Sciatic nerve (tissue), 2 donors: Measurements from ENCODE around the gene CBFA2T3. TPM values are rescaled to one million over a fixed set of nuclear protein-coding genes. Genes with fewer than 3 reads are reported as not detected.
"Not testable (repeated sequence)": the region's sequence is repeated elsewhere in the genome, so short reads cannot be mapped to it uniquely, and the experiment has no call there.

Source experiments
- ATAC-seq: fragments of 200-7000 bp; cut with Tn5 transposase; one replicate; pipeline ENCODE4 v1.9.1; 2020; ENCODE audit warnings: mild to moderate bottlenecking, moderate library complexity
- DNase-seq: peaks from one replicate; pipeline ENCODE4 v3.0.0-alpha.2; 2020; ENCODE audit warnings: low spot score
- intact Hi-C: fragments of 100-400 bp; cut with DNase I; formaldehyde crosslinking; loops from one replicate; pipeline ENCODE4 v1.14.2; 2022
- total RNA-seq: library from RNA; stranded (reverse); fragmentation: NEBNext Ultra II Directional; extraction: Animal tissue kit (Norgen Biotek cat#: 25700); gene quantifications from one replicate; pipeline ENCODE4 v1.2.1, GENCODE V29; 2021
- donor health status: DM: no; HTN: no; CAD: no.
- donor health status: DM: no; HTN: no; CAD: no.

CBFA2T3 gene
- total RNA-seq, 1 donor from 2014 or later, result 8.2 TPM

DNA sequence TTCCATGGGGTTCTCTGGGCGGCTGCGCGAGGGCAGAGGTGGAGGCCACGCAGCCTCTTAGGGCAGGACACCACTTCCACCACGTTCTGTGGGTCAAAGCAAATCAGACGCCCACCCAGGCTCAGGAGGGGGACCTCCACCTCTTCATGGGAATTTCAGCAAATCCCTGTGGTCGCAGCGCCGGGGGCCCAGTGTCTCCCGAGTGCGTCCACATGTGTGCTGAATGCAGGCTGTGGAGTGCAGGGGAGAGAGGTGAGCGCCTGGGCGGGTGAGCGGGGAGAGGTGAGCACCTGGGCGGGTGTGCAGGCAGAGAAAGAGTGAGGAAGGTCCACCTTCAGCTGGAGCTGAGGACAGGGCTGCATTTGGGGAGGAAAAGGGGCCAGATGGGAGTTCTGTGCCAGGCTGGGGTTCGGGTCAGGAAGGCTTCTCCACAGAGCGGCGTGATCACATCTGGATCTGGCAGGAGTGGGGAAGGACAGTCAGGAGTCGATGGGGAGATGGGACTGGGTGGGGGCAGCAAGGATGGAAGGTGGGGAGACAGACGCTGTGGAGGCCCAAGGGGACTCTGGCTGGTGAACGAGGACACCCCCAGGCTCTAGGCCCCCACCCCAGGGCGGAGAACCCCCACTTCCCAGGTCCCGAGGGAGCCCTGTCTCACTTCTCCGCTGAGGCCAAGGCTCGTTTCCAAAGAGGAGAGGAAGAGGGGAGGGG is 36.8 kb upstream of the CBFA2T3 start:
- intact Hi-C loops, result no loop called here
- no peak for DNase-seq
- ATAC-seq, result no peak

DNA sequence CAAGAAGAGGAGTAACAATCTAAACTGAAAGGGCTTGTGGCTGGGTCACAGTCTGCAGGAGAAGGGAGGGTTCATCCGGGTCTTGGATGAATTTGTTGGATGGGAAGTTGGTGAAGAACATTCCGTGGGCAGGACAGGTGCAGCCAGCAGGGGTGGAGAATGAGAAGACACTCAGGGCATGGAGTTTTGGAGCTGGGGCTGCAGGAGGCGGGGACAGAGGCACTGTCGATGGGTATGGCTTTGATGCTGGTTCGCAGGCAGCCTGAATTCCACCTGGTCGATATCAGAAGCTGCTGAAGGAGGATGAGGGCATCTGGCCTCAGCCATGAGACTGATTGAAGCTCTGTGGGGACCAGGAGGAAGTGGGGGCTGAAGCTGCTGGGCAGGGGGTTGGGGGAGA is 36.1 kb upstream of the CBFA2T3 start:
- ATAC-seq, result no peak
- intact Hi-C loops, result no loop called here
- DNase-seq, result no peak

DNA sequence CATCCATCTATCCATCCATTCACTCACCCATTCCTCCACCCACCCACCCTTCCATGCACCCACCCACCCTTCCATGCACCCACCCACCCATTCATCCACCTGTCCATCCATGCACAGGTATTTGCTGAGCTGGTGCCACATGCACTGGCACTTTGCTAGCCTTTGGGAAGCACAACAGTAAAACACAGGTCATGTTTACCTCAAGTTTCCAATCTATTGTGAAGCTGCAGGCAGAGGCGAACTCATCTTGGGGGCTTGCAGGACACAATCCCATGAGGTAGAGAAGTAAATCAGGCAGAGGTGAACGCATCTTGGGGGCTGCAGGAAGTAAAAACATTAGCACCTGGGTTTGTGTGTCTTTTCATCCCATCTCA is 35.6 kb upstream of the CBFA2T3 start:
- no peak for ATAC-seq
- intact Hi-C loops, result no loop called here
- no peak for DNase-seq

DNA sequence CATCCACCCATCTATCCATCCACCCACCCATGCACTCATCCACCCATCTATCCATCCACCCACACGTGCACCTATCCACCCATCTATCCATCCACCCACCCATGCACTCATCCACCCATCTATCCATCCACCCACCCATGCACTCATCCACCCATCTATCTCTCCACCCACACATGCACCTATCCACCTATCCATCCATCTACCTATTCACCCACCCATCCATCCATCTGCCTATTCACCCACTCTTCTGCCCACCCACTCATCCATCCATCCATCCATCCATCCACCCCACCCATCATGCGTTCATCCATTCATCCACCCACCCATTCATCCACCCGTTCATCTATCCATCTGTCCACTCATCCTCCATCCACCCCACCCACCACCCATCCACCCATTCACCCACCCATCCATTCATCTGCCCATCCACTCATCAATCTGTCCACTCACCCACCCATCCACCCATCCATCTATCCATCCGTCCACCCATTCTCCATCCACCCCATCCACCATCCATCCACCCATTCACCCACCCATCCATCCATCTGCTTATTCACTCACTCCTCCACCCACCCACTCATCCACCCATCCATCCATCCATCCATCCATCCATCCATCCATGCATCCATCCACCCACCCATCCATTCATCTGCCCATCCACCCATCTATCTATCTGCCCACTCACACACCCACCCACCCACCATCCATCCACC is 35.1 kb upstream of the CBFA2T3 start:
- ATAC-seq (no peak), DNase-seq (no peak)
- intact Hi-C loops, result no loop called here

DNA sequence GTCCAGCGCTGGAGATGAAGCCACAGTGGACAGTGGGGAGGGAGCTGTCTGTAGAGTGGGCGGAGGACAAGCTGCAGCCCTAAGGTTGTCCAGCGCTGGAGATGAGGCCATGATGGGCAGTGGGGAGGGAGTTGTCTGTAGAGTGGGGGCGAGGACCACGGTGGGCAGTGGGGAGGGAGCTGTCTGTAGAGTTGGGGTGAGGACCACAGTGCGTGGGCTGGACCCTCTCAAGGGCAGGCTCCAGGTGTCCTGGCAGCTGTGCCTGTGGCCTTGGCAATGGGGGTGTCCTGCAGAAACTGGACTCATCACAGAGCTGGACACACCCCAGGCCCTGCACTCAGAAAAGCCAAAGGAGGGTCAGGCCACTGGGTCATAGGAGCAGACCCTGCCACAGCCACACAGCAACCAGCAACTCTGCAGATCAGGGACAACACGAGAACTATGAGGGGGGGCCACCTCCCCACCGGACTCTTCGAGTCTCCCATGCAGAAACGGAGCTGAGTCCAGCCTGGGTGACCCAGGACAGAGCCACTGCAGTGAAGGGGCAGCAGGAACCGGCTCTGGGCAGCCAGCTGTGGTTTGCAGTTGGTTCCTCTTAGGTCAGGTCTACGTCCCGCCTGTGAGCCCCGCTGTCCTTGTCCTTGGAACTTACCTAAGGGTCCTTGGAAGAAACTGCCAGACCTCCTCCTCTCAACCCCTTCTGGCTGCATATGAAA is 33.4 kb upstream of the CBFA2T3 start:
- ATAC-seq (no peak), DNase-seq (no peak)
- intact Hi-C loops, result no loop called here

DNA sequence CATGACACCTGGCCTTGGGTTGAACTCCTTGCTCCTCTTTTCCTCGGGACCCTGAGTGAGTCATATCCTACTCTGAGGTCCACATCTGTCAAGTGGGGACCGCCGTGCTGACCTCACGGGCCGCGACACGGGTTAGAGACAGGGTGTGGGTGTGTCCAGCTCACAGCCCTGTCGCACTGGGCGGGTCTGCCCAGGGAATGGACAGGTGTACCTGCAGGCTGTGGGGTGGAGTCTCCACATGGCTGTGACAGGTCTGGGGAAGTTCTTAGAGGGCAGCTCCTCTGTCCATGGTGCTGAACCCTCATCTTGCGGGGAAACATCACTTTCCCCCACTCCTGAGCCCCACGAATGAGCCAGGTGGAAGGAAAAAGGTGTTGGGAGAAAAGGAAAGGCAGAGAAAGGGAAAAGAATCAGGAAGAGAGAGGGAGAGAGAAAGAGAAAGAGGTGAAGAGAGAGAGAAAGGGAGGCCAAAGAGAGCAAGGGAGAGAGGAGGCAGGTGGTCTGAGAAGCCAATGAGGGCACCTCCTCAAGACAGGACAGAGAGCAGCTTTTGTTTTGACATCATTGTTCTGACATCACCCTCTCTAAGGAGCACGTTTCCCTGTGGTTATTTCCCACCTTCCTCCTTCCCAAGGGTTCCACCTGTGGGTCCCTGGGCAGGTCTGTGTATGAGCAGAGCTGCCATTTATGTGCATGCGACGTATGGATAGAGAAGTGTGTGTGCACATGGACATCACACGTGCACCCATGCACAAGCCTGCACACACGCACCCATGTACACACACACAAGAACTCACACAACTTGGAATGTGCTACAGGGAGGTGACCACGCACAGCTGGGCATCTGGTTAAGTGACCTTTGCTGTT is 32.6 kb upstream of the CBFA2T3 start:
- intact Hi-C loops, result no loop called here
- DNase-seq, result no peak
- ATAC-seq, result no peak

DNA sequence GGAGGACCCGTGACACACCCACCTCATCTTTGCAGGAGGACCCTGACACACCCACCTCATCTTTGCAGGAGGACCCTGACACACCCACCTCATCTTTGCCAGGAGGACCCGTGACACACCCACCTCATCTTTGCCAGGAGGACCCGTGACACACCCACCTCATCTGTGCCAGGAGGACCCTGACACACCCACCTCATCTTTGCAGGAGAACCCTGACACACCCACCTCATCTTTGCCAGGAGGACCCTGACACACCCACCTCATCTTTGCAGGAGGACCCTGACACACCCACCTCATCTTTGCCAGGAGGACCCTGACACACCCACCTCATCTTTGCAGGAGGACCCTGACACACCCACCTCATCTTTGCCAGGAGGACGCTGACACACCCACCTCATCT is 31.8 kb upstream of the CBFA2T3 start:
- DNase-seq, intact Hi-C loops, ATAC-seq: not testable (repeated sequence)

DNA sequence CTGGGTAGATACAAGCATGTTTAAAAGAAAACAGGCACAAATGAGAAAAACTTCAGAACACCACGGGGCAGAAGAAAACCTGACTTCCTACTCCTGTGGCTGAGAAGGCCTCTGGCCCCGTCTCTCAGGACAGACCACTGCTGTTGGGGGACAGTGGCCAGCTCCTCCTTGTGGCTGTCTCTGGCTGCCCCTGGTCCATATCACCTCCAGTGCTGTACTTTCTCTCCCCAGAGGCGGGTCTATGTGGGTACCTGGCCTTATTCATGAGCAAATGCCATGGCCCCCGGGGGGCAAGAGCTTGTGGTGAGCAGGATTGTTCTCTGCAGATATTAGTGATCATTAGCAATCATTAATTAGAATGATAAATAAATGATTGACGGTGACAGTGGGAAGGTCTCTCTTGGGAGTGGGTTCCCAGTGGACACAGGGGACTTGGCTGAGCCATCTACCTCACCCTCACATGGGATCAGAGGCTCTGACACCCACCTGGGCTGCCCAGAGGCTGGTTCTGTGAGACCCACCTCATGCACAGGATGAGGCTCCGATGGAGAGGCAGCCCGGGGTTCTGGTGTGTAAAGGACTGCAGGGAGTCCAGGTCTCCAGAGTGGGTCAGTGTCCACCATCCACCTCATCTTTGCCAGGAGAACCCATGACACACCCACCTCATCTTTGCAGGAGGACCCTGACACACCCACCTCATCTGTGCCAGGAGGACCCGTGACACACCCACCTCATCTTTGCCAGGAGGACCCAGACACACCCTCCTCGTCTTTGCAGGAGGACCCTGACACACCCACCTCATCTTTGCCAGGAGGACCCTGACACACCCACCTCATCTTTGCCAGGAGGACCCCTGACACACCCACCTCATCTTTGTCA is 30.6 kb upstream of the CBFA2T3 start:
- ATAC-seq (no peak), DNase-seq (no peak)
- intact Hi-C loops, result no loop called here

DNA sequence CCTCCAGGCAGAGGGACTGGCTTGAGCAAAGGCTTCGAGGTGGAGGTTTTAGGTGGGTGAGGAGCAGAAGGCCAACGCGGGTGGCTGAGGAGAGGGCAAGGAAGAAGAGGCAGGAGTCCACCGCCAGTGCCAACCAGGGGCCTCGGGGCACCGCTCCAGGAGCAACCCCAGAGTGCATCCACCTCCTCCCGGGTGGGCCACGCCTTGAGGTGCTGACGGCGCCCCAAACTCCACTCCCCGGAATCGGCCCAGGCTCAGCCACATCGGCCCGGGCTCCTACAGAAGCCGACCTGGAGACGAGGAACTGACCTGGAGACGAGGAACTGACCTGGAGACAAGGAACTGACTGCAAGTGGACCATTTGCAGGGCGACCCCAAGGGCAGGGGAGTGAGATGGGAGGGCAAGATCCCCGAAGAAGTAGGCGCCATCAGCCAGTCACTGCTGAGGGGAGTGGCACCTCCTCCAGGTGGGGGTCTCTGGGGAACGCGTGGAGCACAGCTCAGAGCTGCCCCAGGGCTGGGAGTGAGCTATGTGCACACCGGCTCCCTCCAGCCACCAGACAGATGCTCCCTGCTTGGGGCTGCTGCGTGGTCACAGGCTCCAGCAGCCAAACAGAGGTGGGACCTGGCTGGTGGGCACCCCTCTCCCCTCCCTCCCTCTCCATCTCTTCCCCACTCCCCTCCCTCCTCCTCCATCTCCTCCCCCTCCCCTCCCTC is 29.2 kb upstream of the CBFA2T3 start:
- DNase-seq (no peak), ATAC-seq (no peak)
- intact Hi-C loops, result no loop called here

DNA sequence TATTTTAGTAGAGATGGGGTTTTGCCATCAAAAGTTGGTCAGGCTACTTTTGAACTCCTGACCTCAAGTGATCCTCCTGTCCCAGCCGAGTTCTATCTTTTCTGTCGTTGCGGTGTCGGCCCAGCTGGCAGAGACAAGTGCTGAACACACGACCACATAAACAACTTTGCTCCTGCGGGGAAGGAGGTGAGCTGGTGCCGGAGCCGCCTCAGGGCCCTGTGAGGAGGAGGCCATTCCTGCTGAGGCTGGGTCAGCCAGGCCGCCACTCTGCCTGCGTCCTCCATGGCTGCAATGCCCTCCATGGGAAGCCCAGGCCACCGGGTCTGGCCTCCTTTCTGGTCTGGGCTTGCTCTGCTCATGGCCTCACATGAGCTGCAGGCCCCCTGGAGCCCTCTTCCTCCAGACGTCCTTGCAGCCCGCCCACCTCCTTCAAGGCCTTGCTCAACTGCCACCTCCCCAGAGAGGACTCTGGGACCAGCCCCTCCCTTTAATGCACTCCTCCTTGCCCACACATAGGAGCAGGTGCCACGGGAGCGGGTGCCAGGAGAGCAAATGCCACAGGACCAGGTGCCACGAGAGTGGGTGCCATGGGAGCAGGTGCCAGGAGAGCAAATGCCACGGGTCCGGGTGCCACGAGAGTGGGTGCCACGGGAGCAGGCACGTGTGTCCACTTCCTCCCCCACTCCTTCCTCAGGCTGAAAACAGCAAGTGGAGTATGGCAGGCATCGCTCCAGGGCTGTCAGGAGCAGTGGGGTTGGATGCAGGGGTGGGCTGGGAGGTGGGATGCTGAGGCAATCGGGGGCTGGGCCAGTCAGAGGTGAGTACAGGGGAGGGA is 28.4 kb upstream of the CBFA2T3 start:
- intact Hi-C loops, result no loop called here
- ATAC-seq (no peak), DNase-seq (no peak)

DNA sequence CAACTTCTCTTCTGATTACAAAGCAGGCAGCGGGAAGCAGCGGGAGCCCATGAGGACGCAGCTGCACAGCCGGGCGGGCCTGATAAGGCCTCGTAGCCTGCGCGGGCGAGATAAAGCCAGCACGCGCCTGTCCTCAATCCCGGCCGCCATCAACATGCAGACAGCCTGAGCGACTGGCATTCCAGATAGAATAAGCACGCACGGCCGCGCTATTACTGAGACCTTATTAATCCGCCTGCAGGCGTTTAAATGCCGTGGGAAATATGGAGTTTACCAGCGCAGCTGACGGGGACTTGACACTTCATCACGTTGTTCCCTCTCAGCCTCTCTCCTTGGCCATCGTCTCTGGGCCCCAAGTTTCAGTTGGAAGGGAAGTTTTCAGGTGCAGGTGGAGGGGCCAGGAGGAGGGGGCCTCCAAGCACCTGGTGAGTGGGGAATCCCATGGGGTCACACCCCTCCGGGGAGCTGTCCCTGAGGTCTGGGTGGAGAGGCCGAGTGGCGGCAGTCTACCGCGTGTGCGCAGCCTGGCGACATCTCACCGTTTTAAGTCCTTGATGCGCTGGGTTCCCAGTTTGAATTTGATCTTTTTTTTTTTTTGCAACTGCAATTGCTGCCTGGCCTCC is 27.3 kb upstream of the CBFA2T3 start:
- no peak for DNase-seq
- ATAC-seq, result no peak
- intact Hi-C loops, result no loop called here

DNA sequence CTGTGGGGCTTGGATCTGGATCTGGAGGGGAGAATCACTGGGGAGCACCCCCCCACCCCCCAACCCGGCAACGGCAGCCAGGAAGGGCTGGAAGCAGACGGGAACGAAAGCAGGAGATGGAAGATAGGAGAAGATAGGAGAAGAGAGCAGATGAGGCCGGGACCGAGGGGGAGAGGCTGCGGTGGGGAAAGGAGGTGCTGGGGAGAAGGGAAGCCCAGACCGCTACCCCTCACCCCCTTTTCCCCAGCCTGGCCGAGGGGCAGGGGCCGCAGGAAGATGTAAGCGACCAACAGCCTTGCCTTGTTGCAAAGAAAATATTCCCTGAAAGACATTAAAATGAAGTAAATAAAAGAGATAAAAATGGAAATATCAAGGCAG is 26.8 kb upstream of the CBFA2T3 start:
- DNase-seq (no peak), ATAC-seq (no peak)
- intact Hi-C loops, result no loop called here

DNA sequence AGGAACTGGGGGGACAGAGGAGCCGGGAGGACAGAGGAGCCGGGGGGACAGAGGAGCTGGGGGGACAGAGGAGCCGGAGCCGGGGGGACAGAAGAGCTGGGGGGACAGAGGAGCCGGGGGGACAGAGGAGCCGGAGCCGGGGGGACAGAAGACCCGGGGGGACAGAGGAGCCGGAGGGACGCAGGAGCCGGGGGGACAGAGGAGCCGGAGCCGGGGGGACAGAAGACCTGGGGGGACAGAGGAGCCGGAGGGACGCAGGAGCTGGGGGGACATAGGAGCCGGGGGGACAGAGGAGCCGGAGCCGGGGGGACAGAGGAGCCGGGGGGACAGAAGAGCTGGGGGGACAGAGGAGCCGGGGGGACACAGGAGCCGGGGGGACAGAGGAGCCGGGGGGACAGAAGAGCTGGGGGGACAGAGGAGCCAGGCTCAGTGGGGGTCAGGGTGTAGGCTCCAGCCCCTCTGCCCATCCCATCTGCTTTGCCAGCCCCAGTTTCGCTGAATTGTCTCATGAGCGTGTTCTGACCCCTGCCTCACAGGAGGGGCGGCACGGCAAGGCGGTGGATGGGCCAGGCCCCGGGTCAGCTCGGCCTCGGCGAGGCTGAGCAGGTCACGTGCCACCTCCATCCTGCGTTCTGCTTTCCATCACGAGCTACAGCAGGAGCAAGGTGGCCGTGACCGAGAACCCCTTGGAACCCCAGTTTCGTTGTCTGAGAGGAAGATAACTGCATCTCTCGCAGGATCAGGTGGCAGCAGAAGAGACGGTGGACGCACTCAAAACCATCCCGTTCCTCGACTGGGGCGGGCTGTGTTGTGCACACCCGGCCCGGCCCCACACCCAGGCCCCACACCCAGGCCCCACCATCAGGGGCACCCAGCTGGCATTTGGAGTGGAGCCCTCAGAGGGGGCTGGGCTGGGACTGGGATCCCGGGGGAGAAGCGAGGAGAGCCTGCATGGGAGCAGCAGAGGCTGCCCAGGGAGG is 26.1 kb upstream of the CBFA2T3 start:
- intact Hi-C loops, result no loop called here
- ATAC-seq (no peak), DNase-seq (no peak)

DNA sequence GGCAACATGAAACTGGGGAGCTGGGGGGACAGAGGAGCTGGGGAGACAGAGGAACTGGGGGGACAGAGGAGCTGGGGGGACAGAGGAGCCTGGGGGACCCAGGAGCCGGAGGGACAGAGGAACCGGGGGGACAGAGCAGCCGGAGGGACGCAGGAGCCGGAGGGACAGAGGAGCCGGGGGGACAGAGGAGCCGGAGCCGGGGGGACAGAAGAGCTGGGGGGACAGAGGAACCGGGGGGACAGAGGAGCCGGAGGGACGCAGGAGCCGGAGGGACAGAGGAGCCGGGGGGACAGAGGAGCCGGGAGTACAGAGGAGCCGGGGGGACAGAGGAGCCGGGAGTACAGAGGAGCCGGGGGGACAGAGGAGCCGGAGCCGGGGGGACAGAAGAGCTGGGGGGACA is 25.1 kb upstream of the CBFA2T3 start:
- ATAC-seq, intact Hi-C loops, DNase-seq: not testable (repeated sequence)
